ENCODE measurements around the gene DNAH2.

- TF ChIP-seq CTCF (IDR thresholded peaks at IDR 0.05) (no peak), POLR2A (IDR thresholded peaks at IDR 0.05) (no peak)
Measured at GRCh38 chr17:7697828-7698588, 19.5 kb upstream of the DNAH2 start.

Data from testis (tissue), 2 donors.